UCSD-AML1 (cell line): ENCODE results near the gene TYW1.
"Not testable (repeated sequence)": the region's sequence is repeated elsewhere in the genome, so short reads cannot be mapped to it uniquely, and the experiment has no call there.

ENCODE experiments used
- DNase-seq: peaks from one replicate; lab custom pipeline; 2025; ENCODE audit not compliant: unreplicated experiment; lab: John Stamatoyannopoulos, UW

TYW1 gene

GRCh38 chr7:67045496-67045995 is 48.9 kb downstream of the TYW1 start:
- no peak for DNase-seq

DNA sequence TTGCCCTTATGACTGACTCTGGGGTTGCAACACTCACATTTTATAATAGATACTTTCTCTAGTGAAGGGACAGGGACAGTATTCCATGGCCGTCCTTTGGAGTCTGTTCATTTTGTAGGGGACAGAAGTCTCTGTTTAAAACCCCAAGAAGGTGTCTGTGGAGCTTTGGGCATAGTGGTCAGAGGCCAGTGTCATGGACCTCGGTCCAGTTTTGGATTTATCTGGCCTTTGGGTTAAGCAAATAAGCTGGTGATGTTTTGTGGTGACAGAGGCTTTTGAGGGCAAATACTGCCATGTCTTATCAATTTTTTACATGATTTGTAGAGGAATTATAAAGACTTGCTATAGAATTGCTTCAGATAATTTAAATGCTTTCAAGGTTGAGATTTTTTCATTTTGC is 50.2 kb downstream of the TYW1 start:
- not testable (repeated sequence) for DNase-seq

DNA sequence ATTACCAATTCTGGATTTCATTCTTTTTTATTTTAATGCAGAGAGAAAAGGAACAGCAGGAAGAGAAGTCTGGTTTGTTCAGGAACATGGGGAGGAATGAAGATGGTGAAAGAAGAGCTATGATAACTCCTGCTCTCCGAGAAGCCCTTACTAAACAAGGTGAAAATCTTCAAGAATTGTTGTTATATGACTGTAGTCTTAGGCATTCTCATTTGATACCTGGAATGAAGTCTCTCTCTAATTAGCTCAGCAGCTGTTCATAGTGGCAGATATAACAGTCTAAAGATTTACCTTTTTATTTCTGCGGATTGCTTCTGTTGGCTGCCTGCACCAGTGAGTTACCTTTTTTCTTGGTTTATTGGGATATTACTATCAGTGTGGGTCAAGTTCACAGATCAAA is 53.3 kb downstream of the TYW1 start:
- not testable (repeated sequence) for DNase-seq

DNA sequence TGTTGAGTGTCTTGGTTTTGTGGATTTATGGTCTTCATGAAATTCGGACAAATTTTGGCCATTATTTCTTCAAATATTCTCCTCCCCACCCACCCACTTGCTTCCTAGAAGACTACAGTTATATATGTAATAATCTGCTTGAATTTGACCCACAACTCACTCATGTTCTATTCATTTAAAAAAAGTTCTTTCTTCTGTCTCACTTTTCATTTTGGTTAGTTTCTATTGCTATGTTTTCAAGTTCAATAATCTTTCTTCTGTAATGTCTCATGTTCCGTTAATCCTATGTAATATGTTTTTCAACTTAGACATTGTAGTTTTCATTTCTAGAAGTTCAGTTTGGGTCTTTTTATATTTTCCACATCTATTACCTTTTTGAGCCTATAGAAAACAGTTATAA is 55.5 kb downstream of the TYW1 start:
- DNase-seq = not testable (repeated sequence)

DNA sequence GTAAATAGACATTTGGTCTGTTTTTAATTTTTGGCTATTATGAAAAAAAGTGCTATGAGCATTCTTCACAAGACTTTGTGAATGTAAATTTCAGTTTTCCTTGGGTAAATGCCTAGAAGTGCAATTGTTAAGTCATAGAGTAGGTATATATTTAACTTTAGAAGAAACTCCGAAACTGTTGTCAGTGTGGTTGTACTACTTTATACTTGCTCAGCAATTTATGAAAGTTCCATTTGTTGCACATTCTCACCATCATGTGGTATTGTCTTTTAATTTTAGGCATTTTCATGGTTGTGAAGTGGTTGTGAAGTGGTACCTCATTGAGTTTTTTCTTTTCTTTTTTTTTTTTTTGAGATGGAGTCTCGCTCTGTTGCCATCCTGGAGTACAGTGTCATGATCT is 60.0 kb downstream of the TYW1 start:
- no peak for DNase-seq

DNA sequence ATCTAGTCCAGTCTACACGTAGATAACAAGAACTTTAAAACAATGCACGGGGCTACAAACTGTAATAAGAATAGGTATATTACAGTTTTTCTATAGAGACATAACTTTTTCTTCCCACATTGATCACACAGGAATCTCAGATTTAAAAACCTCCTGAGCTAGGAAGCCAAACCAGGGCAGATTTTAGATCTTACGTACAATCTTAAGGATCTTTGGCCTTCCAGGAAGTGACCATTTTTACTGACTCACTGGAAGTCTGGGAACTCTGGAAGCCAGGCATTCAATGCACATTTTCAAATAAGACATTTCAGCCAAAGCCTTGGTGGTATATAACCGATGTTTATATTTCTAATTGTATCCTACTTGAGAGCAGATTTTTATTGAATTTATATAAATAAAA is 64.7 kb downstream of the TYW1 start:
- DNase-seq = not testable (repeated sequence)

DNA sequence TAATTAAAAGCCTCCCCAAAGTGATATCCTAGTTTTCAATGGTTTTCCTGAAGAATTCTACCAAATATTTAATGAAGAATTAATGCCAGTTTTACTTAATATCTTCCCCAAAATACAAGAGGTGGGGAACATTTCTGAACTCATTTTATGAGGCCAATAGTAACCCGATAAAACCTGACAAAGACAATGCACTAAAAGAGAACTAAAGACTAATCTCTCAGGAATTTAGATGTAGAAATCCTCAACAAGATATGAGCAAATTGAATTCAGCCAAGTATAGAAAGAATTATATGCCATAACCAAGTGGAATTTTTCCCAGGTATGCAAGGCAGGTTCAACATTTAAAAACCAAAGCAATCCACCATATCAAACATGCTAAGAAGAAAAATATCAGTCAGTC is 66.2 kb downstream of the TYW1 start:
- DNase-seq = not testable (repeated sequence)

DNA sequence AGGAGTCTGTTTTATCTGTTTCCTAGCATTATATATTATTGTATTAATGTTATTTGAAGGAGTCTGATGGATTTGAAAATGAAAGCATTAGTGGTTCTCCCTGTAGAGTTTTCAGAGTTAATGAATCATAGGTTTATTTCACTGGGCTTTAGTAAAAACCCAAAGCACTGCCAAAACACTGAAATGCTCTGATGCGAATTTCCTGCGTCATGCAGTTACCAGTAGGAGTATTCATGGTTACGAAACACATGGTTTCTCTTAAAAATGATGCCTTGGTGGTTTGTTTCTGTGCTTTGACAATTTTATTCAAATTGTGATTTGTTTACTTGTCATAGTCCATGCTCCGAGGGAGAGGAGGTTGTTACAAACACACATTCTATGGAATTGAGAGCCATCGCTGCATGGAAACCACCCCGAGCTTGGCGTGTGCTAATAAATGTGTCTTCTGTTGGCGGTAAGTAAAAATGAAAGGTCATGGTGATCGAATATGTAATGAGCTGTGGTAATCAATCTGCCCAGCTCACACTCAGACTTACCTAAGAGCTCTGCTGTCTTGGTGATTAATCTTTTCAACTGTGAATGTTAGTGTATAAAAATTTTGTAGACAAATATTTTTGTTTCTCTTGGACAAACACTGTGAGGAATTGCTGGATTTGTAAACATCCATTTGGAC is 70.5 kb downstream of the TYW1 start:
- DNase-seq = not testable (repeated sequence)

DNA sequence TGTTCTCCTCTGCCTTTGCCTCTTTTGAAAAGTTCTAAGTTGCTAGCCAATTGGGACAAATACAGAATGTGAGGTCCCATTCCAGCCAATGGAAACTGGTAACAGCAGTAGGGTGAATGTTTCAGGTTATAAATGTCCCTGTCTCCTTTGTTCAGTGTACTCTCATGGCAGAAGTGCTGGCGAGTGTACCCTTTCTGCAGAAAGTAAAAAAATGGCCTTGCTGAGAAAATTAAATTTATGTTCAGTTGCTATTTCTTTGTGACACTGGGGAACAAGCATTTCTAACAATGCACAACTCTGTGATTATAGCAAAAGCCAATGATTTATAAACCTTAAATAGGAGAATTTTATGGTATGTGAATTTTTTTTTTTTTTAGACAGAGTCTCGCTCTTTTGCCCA is 79.5 kb downstream of the TYW1 start:
- DNase-seq = not testable (repeated sequence)

DNA sequence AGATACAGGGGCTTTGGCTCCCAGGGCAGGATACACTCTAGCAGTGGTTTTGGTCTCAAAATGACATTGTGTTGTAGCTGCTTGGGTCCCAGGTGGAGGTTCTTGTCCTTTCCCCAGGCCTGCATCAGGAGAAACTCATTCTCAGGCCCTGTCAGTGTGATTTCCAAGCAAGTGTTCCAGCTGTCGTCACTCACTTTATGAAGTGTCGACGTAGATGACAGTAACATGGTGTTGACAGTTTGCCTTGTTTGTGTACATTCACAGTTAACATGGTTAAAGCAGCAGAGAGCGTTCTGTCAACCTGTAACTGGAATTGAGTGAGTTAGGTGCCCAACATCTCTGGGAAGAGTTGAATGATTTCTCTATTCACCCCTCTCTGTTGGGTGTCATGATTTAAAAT is 86.2 kb downstream of the TYW1 start:
- not testable (repeated sequence) for DNase-seq

GRCh38 chr7:67089261-67089660 is 92.6 kb downstream of the TYW1 start:
- DNase-seq = not testable (repeated sequence)

GRCh38 chr7:67091053-67091452 is 94.4 kb downstream of the TYW1 start:
- not testable (repeated sequence) for DNase-seq

DNA sequence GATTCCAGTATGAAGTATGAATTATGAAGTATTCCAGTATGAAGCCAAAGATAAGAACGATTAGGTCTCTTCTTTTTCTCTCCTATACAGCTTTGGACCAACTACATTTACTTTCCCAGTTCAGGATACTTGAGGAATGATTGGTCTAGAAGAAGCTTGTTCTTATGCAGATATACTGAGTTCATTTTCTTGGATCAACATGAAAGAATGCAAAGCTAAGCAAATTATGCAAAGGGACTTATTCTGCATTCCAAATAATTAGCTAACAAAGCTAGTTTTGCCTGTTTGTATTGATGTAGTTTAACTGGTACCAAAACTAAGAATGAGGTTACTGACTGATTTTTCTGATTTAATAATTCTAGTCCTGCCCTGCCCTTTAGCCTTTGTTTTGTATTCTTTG is 101.4 kb downstream of the TYW1 start:
- DNase-seq = not testable (repeated sequence)

- DNase-seq = not testable (repeated sequence)
Observed at GRCh38 chr7:67099406-67099805, 102.8 kb downstream of the TYW1 start.

GRCh38 chr7:67100038-67100437 is 103.4 kb downstream of the TYW1 start:
- DNase-seq = not testable (repeated sequence)

- no peak for DNase-seq
Observed at GRCh38 chr7:67100956-67101361, 104.3 kb downstream of the TYW1 start.

DNA sequence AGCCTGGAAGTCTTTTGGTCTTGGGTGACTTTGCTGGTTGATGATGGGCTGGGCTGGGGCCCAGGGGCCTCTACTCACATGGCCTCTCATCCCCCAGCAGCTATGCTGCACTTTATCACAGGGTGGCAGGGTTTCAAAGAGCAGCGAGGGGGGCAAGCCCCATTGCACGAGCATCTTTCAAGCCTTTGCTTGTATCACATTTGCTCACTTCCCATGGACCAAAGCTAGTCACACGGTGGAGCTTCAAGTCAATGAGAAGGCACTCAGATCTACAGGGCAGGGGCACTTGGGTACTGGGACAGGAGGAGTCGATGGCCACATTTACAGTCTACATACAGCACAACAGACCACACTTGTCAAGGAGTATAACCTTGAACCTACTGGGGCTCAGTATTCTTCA is 108.3 kb downstream of the TYW1 start:
- not testable (repeated sequence) for DNase-seq

DNA sequence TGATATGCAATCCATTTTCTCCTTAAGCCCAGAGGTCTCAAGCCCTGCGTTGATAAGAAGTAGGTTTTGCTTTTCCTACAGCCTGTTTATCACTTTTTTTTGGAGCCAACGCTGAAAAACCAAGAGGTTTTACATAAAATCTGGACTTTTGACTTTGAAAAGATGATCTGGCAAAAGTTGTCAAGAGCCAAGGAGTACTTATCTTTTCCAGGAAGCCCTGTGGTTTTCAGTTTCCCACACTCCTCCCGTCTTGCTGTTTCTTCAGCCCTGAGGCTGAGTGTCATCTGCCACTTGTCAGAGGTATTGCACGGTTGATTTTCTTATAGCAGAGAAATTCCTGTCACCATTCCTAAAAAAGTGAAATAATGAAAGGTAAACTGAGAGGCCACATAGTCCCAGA is 108.7 kb downstream of the TYW1 start:
- no peak for DNase-seq

DNA sequence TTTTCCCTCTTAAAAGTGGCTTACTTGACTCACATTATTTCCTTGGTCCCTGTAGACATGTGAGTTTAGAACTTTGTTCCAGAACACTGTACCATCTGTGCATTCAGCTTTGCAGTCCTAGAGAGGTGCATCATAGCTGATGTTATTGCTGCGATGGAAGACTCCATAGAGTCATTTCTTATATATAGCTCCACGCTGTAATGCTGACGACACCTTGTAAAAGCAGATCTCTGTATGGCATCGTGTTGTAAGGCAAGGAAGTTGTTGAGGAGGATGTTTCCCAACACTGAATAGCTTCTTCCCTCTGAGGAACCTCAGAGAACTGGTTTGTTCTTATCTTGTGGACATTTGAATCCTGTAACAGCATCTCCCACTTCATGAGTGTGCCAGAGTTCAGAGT is 109.6 kb downstream of the TYW1 start:
- not testable (repeated sequence) for DNase-seq

GRCh38 chr7:67111342-67111741 is 114.7 kb downstream of the TYW1 start:
- DNase-seq = not testable (repeated sequence)

DNA sequence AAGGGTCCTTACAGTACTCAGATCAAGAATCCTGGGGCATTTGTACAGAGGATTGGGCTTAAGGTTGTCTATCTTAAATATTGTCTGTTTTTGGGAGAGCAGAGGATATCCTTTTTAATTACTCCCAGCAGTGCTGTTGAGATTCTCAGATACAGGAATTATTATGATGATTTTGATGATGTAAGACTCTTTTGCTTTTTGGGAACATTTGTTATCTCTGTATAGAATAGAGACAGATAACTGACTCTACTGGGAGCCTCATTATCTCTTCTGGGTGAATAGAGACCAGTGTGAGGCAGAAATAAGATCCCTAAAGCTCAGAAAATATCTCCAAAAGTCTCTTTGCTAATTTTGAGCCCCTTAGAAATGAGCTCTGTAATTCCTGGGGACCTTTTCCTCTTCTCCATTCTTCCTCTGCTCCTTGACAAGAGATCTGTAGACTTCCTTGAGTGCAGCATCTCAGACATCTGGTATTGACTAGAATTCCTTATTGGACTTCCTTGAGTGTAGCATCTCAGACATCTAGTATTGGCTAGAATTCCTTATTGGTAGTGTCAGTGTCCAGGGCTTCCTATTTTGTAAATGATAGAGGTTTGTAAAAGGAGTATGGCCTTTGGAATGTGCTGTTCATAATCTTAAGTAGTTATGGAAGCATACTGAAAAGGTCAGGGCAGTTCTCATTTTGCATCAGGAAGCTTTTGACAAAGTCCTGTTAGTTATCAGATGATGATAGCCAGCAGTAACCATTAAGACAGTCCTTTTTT is 118.0 kb downstream of the TYW1 start:
- not testable (repeated sequence) for DNase-seq

DNA sequence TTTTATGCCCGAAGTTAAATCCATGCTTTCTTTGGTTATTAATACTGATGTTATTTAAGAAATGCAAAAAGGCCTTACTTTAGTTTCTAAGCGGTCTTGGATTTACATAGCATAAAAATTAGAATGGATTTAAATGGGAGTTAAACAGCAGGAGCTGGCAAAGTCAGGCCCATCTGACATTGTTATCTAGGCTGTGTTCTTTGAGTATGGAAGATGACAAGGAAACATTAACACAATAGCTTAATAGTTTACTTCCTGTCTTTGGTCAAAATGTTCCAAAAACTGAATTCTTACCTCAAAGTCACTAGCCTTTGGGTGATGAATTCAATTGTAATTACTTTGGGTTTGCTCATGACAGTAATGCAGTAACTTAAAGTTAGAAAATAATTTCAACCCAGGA is 123.9 kb downstream of the TYW1 start:
- not testable (repeated sequence) for DNase-seq
